AG04450 (cell line): ENCODE measurements around the gene F13A1. TPM values are rescaled to one million over a fixed set of nuclear protein-coding genes. Genes with fewer than 3 reads are reported as not detected.

Experiments
- CTCF ChIA-PET: fragments of 300-600, 350-600 bp; formaldehyde crosslinking; extraction: SDS; loops from one replicate; lab custom pipeline; 2022; ENCODE audit warnings: antibody characterized with exemption, inconsistent platforms; lab: Charles Lee
- POLR2A ChIA-PET: fragments of 350-600 bp; formaldehyde crosslinking; extraction: SDS; loops from one replicate; lab custom pipeline; 2021; ENCODE audit warnings: antibody characterized with exemption, inconsistent platforms; lab: Yijun Ruan, JAX
- DNase-seq: peaks from one replicate; pipeline ENCODE4 v3.0.0-alpha.2; 2011; ENCODE audit warnings: low read depth, low spot score
- H3K27ac ChIP-seq: one replicate; pipeline ENCODE4 v1.5.1; 2012; ENCODE audit warnings: low read depth, low read length, control low read depth
- H3K27me3 ChIP-seq: one replicate; pipeline ENCODE4 v1.6.0; 2012; ENCODE audit warnings: low read length; ENCODE audit not compliant: control insufficient read depth, insufficient read depth
- H3K4me3 ChIP-seq: 2 replicates; pipeline ENCODE4 v1.5.1; 2011; ENCODE audit warnings: mild to moderate bottlenecking, low read depth, low read length, control low read depth
- H3K9me3 ChIP-seq: 2 replicates; pipeline ENCODE4 v1.5.1; 2012; ENCODE audit warnings: low read length; ENCODE audit not compliant: control insufficient read depth, insufficient read depth
- CTCF ChIP-seq: IDR thresholded peaks from 2 replicates; pipeline ENCODE4 v1.5.1; 2011; ENCODE audit warnings: low read depth, low read length, control low read depth, inconsistent platforms
- polyA plus RNA-seq: library from polyadenylated mRNA; depleted of rRNA; stranded (reverse); fragments of >200 nt; gene quantifications from 2 replicates; pipeline ENCODE4 v1.2.3, GENCODE V29; 2011

The F13A1 gene
- polyA plus RNA-seq, 1 experiment, result not detected

GRCh38 chr6:6202886-6203285, 117.6 kb downstream of the F13A1 start:
- Histone ChIP-seq H3K27me3 (no peaks in the 10 kb centered on the region), H3K9me3 (peaks cover 24% of the 10 kb centered on the region), H3K27ac (no peak overlapping the region), H3K4me3 (no peak overlapping the region)
- TF ChIP-seq CTCF, result no peak
- CTCF ChIA-PET, result no interaction called here
- POLR2A ChIA-PET, result no interaction called here
- DNase-seq, result no peak

DNA sequence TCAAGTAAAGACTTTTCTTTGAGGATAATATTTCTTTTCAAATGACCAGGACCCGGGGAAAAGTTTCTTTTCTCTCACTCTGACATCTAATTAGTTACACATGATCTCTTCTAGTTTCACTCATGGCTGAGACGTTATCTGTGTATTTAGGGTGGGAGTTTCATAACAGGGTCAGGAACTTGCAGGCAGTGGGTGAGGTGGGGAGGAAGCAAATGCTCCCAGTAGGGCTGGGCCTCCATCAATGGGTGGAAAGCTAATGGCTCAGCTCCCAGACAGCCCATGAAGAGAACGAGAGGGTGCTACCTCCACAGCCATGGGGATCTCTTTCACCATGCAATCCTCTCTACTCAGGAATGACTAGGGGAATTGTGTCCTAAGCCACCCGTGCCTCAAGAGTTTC, 119.3 kb downstream of the F13A1 start:
- no peak for TF ChIP-seq CTCF
- H3K9me3 ChIP-seq, result peaks cover 25% of the 10 kb centered on the region
- ChIA-PET CTCF (no interaction called here), POLR2A (no interaction called here)
- no peaks in the 10 kb centered on the region for H3K27me3 ChIP-seq
- no peak overlapping the region for H3K4me3 ChIP-seq
- no peak for DNase-seq
- no peak overlapping the region for H3K27ac ChIP-seq

- CTCF ChIA-PET, result no interaction called here
- Histone ChIP-seq H3K4me3 (no peak overlapping the region), H3K9me3 (peaks cover 33% of the 10 kb centered on the region), H3K27ac (no peak overlapping the region), H3K27me3 (no peaks in the 10 kb centered on the region)
- no peak for TF ChIP-seq CTCF
- no peak for DNase-seq
- POLR2A ChIA-PET, result no interaction called here
These were observed 120.8 kb downstream of the F13A1 start for GRCh38 chr6:6199678-6200077.

DNA sequence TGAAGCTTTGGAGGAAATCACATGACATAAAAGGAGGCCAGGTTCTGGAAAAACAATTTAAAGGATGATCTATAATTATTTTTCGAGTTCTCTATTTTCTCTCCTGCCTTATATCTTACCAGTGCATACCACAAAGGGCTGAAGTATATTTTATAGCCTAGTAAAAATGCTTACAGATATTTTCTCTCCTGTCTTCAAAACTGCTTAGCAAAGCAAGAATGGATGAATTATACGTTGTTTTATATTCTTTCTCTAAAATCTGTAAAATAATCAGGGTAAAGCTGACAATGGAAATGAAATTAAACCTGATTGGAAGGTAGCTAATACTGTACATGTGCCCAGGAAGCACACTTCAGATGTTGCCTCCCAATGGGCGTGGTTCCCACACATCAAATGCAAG, 123.7 kb downstream of the F13A1 start:
- no peak overlapping the region for H3K27ac ChIP-seq
- H3K9me3 ChIP-seq, result peaks cover 44% of the 10 kb centered on the region
- no peak overlapping the region for H3K4me3 ChIP-seq
- no peak for TF ChIP-seq CTCF
- DNase-seq, result no peak
- no peaks in the 10 kb centered on the region for H3K27me3 ChIP-seq
- CTCF ChIA-PET, result no interaction called here
- POLR2A ChIA-PET, result no interaction called here

DNA sequence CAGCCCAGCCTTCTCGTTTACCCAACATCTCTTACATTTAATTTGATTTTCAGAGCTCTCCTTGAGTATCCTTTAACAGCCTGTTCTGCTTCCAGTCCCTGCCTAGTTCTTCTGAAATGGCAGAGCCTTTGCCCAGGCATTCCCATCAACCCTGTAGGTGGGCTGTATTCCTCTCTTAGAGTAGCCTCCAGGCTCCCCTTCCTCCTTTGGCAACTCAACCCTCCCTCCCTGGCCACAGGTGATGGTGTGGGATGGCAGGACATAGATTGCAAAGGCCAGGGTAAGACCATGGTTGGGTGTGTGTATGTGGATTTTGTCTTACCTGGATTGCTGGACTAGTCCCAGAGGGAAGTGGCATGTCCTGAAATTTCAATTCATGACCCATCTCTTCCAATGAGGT, 125.4 kb downstream of the F13A1 start:
- no peak for DNase-seq
- CTCF ChIA-PET, result no interaction called here
- POLR2A ChIA-PET, result no interaction called here
- peaks cover 41% of the 10 kb centered on the region for H3K9me3 ChIP-seq
- no peak overlapping the region for H3K4me3 ChIP-seq
- no peak for TF ChIP-seq CTCF
- H3K27ac ChIP-seq, result no peak overlapping the region
- H3K27me3 ChIP-seq, result no peaks in the 10 kb centered on the region
